Trophoblast cell (in vitro differentiated cells and primary cell): ENCODE measurements around the gene TSC1.

Source experiments
- DNase-seq, 2 donors: peaks; one replicate each; pipeline ENCODE4 v3.0.0-alpha.2; 2016
- H2AFZ ChIP-seq: 2 replicates; pipeline ENCODE4 v1.6.1; 2013; ENCODE audit warnings: low read length, moderate library complexity, mild to moderate bottlenecking; ENCODE audit not compliant: insufficient read depth, poor library complexity
- H2AK5ac ChIP-seq: 2 replicates; pipeline ENCODE4 v1.6.1; 2013; ENCODE audit warnings: mild to moderate bottlenecking, low read length
- H2BK120ac ChIP-seq: 2 replicates; pipeline ENCODE4 v1.6.1; 2013; ENCODE audit warnings: low read length, mild to moderate bottlenecking, moderate library complexity; ENCODE audit not compliant: insufficient read depth, poor library complexity
- H2BK12ac ChIP-seq: 2 replicates; pipeline ENCODE4 v1.6.1; 2013; ENCODE audit warnings: mild to moderate bottlenecking, low read length, moderate library complexity
- H2BK5ac ChIP-seq: 2 replicates; pipeline ENCODE4 v1.6.1; 2013; ENCODE audit warnings: low read length, low read depth, moderate library complexity, mild to moderate bottlenecking; ENCODE audit not compliant: poor library complexity
- H3K14ac ChIP-seq: 2 replicates; pipeline ENCODE4 v1.6.1; 2013; ENCODE audit warnings: mild to moderate bottlenecking, low read length
- H3K18ac ChIP-seq: 2 replicates; pipeline ENCODE4 v1.6.1; 2013; ENCODE audit warnings: mild to moderate bottlenecking, low read length
- H3K23ac ChIP-seq: 2 replicates; pipeline ENCODE4 v1.6.1; 2013; ENCODE audit warnings: low read length
- H3K27ac ChIP-seq: 2 replicates; pipeline ENCODE4 v1.5.1; 2013; ENCODE audit warnings: low read depth, mild to moderate bottlenecking, inconsistent platforms, low read length, moderate library complexity
- H3K27me3 ChIP-seq: 2 replicates; pipeline ENCODE4 v1.6.1; 2013; ENCODE audit warnings: inconsistent platforms, mild to moderate bottlenecking, low read length, moderate library complexity; ENCODE audit not compliant: insufficient read depth
- H3K36me3 ChIP-seq, 2 experiments: 1 replicate in 1 of 2; 2 replicates in 1 of 2; pipeline ENCODE4 v1.6.1; 2013; ENCODE audit warnings: low read length in 2 of 2, mild to moderate bottlenecking in 2 of 2, moderate library complexity in 1 of 2; ENCODE audit not compliant: insufficient read depth in 2 of 2, control insufficient read depth in 1 of 2
- H3K4ac ChIP-seq: 2 replicates; pipeline ENCODE4 v1.6.1; 2013; ENCODE audit warnings: low read depth, mild to moderate bottlenecking, low read length, moderate library complexity
- H3K4me1 ChIP-seq, 2 experiments: 1 replicate in 1 of 2; 2 replicates in 1 of 2; pipeline ENCODE4 v1.6.1; 2013; ENCODE audit warnings: low read length in 2 of 2, mild to moderate bottlenecking in 2 of 2, moderate library complexity in 1 of 2; ENCODE audit not compliant: insufficient read depth in 2 of 2, control insufficient read depth in 1 of 2
- H3K4me2 ChIP-seq: 2 replicates; pipeline ENCODE4 v1.6.1; 2013; ENCODE audit warnings: inconsistent platforms, mild to moderate bottlenecking, low read length, moderate library complexity
- H3K4me3 ChIP-seq: 2 replicates; pipeline ENCODE4 v1.5.1; 2013; ENCODE audit warnings: mild to moderate bottlenecking, low read depth, low read length, inconsistent platforms
- H3K79me1 ChIP-seq: one replicate; pipeline ENCODE4 v1.6.1; 2013; ENCODE audit warnings: low read length
- H3K79me2 ChIP-seq: 2 replicates; pipeline ENCODE4 v1.6.1; 2013; ENCODE audit warnings: low read length, mild to moderate bottlenecking; ENCODE audit not compliant: control insufficient read depth, insufficient read depth, poor library complexity
- H3K9ac ChIP-seq: 2 replicates; pipeline ENCODE4 v1.6.1; 2013; ENCODE audit warnings: mild to moderate bottlenecking, low read length
- H3K9me3 ChIP-seq: 2 replicates; pipeline ENCODE4 v1.6.1; 2013; ENCODE audit warnings: low read depth, mild to moderate bottlenecking, control low read depth, inconsistent platforms, low read length; ENCODE audit not compliant: insufficient read depth
- H4K12ac ChIP-seq: 2 replicates; pipeline ENCODE4 v1.6.1; 2013; ENCODE audit warnings: low read depth, mild to moderate bottlenecking, low read length, moderate library complexity
- H4K8ac ChIP-seq: 2 replicates; pipeline ENCODE4 v1.6.1; 2013; ENCODE audit warnings: low read depth, mild to moderate bottlenecking, low read length, moderate library complexity
- H4K91ac ChIP-seq: one replicate; pipeline ENCODE4 v1.6.1; 2013; ENCODE audit warnings: low read depth, mild to moderate bottlenecking, low read length, moderate library complexity
- WGBS: extraction: QIAGEN DNeasy Blood & Tissue Kit; methylation state at CpG from one replicate; pipeline ENCODE4 v1.1.7; 2013; ENCODE audit warnings: missing lambda C conversion rate; ENCODE audit not compliant: insufficient read length, insufficient coverage; ENCODE audit errors: extremely low coverage; 5-methylcytosine and 5-hydroxymethylcytosine counted together

Gene TSC1

DNA sequence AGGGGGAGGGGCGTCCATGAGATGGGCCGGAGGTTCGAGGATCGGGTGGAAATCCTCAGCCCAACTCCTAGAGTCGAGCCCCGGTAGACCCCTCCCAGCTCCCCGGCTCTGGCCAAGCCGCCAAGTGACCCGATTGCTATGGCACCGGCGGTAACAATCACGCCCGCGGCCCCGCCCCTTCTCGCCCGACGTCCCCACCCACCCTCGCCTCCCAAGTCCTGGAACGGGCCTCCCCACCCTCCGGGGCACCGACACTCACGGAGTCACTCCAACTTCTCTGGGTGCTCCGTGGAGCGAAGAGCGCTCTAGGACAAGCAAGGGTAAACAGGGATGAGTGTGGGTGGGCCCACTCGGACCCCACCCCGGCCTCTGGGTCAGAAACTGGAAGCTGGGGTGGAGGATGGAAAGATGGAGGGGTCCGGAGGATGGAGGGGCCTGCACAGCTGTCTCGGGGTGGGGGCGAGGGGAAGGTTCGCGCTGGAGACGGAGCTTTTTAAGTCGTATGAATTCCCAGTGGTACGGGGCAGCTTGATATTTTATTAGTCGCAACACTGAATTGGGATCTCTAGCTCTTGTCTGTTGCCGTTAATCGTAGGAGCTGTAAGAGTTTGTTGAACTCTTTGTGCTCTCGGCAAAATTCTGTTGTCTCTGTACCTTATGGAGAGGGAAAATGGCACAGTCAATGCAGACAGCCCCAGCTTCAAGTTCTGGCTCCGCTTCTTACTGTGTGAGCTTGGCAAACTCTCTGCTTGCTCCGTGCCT lies 65.5 kb downstream of the TSC1 start, which contains the start of gene SPACA9:
SPACA9 (plus strand) TSS at position 204 of the 762 bp plus-strand sequence. CDS start 5,050 bp downstream, outside the sequence.
- Histone ChIP-seq H2AFZ (peak within 1 kb of the TSS; percentile 100), H4K91ac (peak within 1 kb of the TSS; percentile 87), H3K27me3 (no peaks in the 10 kb centered on the region), H2BK120ac (peak within 1 kb of the TSS; percentile 64), H3K79me1 (peaks cover 6% of the 10 kb centered on the region), H3K18ac (peak within 1 kb of the TSS; percentile 82), H2BK12ac (no peak within 1 kb of the TSS), H3K4me1 (peaks cover 4 to 6% of the 10 kb centered on the region in 2 experiments), H3K9me3 (no peaks in the 10 kb centered on the region), H2AK5ac (peak within 1 kb of the TSS; percentile 63), H3K9ac (peak within 1 kb of the TSS; percentile 91), H2BK5ac (peak within 1 kb of the TSS; percentile 44), H3K4me3 (peak within 1 kb of the TSS; percentile 89), H3K23ac (no peak within 1 kb of the TSS), H3K27ac (no peak within 1 kb of the TSS), H4K8ac (peak within 1 kb of the TSS; percentile 96), H3K4ac (peak within 1 kb of the TSS; percentile 72), H3K4me2 (peak within 1 kb of the TSS; percentile 83), H3K79me2 (peaks cover 3% of the 10 kb centered on the region), H3K36me3 (no peaks in the 10 kb centered on the region), H4K12ac (peak within 1 kb of the TSS; percentile 88), H3K14ac (peak within 1 kb of the TSS; percentile 92)
- WGBS = no CpG with 5 or more reads among the region's 42 CpGs
- DNase-seq = peak; percentile 63 to 73

DNA sequence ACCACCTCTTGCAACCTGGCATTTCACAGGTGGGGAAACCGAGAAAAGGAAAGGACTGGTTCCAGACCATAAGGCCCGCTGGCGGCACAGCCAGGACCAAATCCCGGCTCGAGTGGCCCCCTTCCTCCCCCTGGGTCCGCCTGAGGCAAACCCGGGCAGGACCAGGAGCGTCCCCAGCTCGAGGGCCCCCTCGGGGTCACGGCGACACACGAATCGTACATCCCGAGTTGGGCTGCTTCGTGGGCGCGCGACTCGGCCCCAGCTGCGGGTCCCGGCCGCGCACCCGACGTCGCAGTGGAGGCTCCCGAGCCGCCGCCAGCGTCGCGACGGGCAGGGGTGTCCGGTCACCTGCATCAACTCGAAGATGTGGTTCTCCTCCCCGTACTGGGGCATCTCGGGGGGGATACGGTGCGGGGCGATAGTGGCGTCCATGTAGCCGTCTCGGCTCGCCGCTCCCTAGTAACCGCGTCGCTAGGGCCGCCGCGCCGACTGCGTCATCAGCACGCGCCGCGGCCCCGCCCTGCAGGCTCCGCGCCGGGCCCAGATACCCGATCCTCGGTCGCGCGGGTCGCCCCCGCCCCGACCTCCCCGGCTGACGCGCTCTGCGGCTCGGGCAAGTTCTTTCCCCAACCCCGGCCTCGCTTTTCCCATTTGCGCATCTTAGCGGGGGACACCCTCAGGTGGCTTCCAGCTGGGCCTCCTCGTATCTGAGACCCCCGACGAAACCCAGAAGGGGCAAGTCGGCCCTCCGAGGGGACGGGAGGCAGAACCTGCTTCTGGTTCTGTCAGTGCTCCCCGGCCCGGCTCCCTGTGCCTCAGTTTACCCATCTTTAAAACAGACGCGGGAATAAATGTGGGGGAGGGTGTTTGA lies 66.4 kb downstream of the TSC1 start, which contains the start of gene AK8:
AK8 (minus strand) TSS at position 461 of the 871 bp plus-strand sequence; CDS start at position 432, 29 bp downstream.
- H2BK12ac ChIP-seq = no peak within 1 kb of the TSS
- H4K91ac ChIP-seq = peak within 1 kb of the TSS; percentile 87
- peak within 1 kb of the TSS; percentile 88 for H4K12ac ChIP-seq
- H2BK120ac ChIP-seq = peak within 1 kb of the TSS; percentile 64
- H2BK5ac ChIP-seq = peak within 1 kb of the TSS; percentile 44
- H3K27me3 ChIP-seq = no peaks in the 10 kb centered on the region
- peak within 1 kb of the TSS; percentile 100 for H2AFZ ChIP-seq
- H3K36me3 ChIP-seq = no peaks in the 10 kb centered on the region
- peak within 1 kb of the TSS; percentile 92 for H3K14ac ChIP-seq
- no CpG with 5 or more reads among the region's 89 CpGs for WGBS
- H3K79me1 ChIP-seq = peaks cover 6% of the 10 kb centered on the region
- peaks cover 4 to 6% of the 10 kb centered on the region in 2 experiments for H3K4me1 ChIP-seq
- peak within 1 kb of the TSS; percentile 96 for H4K8ac ChIP-seq
- peak within 1 kb of the TSS; percentile 63 for H2AK5ac ChIP-seq
- no peak within 1 kb of the TSS for H3K23ac ChIP-seq
- no peaks in the 10 kb centered on the region for H3K9me3 ChIP-seq
- H3K4me3 ChIP-seq = peak within 1 kb of the TSS; percentile 89
- peaks cover 3% of the 10 kb centered on the region for H3K79me2 ChIP-seq
- no peak within 1 kb of the TSS for H3K27ac ChIP-seq
- peak within 1 kb of the TSS; percentile 83 for H3K4me2 ChIP-seq
- peak; percentile 74 to 89 for DNase-seq
- peak within 1 kb of the TSS; percentile 91 for H3K9ac ChIP-seq
- peak within 1 kb of the TSS; percentile 72 for H3K4ac ChIP-seq
- H3K18ac ChIP-seq = peak within 1 kb of the TSS; percentile 82

- Histone ChIP-seq H3K27me3 (no peaks in the 10 kb centered on the region), H3K79me1 (peaks cover 6% of the 10 kb centered on the region), H3K27ac (no peak overlapping the region), H3K9ac (no peak overlapping the region), H3K18ac (no peak overlapping the region), H2AK5ac (no peak overlapping the region), H3K79me2 (peaks cover 3% of the 10 kb centered on the region), H3K36me3 (no peaks in the 10 kb centered on the region), H4K8ac (peak overlapping the region; percentile 96), H2BK120ac (no peak overlapping the region), H4K12ac (no peak overlapping the region), H2BK12ac (no peak overlapping the region), H2AFZ (peak overlapping the region; percentile 100), H3K4me2 (peak overlapping the region; percentile 83), H4K91ac (no peak overlapping the region), H3K4me1 (peaks cover 4 to 6% of the 10 kb centered on the region in 2 experiments), H3K14ac (no peak overlapping the region), H3K9me3 (no peaks in the 10 kb centered on the region), H3K23ac (no peak overlapping the region), H3K4ac (no peak overlapping the region), H3K4me3 (no peak overlapping the region), H2BK5ac (no peak overlapping the region)
- DNase-seq = no peak
- WGBS = no CpG with 5 or more reads among the region's 14 CpGs
These were observed 67.0 kb downstream of the TSC1 start for GRCh38 chr9:132877458-132877823.

DNA sequence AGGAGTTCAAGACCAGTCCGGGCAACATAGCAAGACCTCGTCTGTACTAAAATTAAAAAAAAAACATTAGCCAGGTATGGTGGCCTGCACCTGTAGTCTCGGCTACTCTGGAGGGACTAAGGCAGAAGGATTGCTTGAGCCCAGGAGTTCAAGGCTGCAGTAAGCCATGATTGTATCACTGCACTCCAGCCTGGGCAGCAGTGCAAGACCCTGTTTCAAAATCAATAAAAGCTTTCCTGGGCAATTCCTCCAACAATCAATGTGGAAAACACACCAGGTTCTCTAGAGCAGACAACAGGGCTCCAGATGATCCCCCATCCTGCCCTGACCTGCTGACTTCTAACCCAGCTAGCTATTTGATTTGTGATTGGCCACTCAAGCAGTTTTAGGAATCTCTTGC lies 67.6 kb downstream of the TSC1 start:
- H3K36me3 ChIP-seq = no peaks in the 10 kb centered on the region
- H2AFZ ChIP-seq = no peak overlapping the region
- H2AK5ac ChIP-seq = no peak overlapping the region
- H3K4me1 ChIP-seq = peaks cover 4 to 6% of the 10 kb centered on the region in 2 experiments
- H3K4ac ChIP-seq = no peak overlapping the region
- no peak overlapping the region for H3K18ac ChIP-seq
- H2BK12ac ChIP-seq = no peak overlapping the region
- H3K79me2 ChIP-seq = peaks cover 3% of the 10 kb centered on the region
- DNase-seq = no peak
- H3K27ac ChIP-seq = no peak overlapping the region
- no peak overlapping the region for H3K9ac ChIP-seq
- no peaks in the 10 kb centered on the region for H3K9me3 ChIP-seq
- no peak overlapping the region for H2BK5ac ChIP-seq
- H3K23ac ChIP-seq = no peak overlapping the region
- H3K4me3 ChIP-seq = no peak overlapping the region
- no peak overlapping the region for H2BK120ac ChIP-seq
- H3K4me2 ChIP-seq = no peak overlapping the region
- no peak overlapping the region for H3K14ac ChIP-seq
- no peak overlapping the region for H4K8ac ChIP-seq
- H3K27me3 ChIP-seq = no peaks in the 10 kb centered on the region
- peaks cover 6% of the 10 kb centered on the region for H3K79me1 ChIP-seq
- no peak overlapping the region for H4K12ac ChIP-seq
- no CpG with 5 or more reads among the region's 3 CpGs for WGBS
- no peak overlapping the region for H4K91ac ChIP-seq
